RPMI7951 (cell line): Measurements from ENCODE around the gene HTRA3. TPM values are rescaled to one million over a fixed set of nuclear protein-coding genes. Genes with fewer than 3 reads are reported as not detected.
"Not testable (repeated sequence)": the region's sequence is repeated elsewhere in the genome, so short reads cannot be mapped to it uniquely, and the experiment has no call there.

Experiments used
- DNase-seq: peaks from one replicate; pipeline ENCODE4 v3.0.0-alpha.2; 2012; ENCODE audit warnings: low read depth
- total RNA-seq: library from RNA; depleted of rRNA; stranded (reverse); fragments of >200 nt; shearing (Covaris generic); gene quantifications from 2 replicates; pipeline ENCODE4 v1.2.3, GENCODE V29; 2014

HTRA3 gene
- total RNA-seq, 1 experiment from 2014 or later = 7.8 TPM

- DNase-seq = no peak
These were observed 73.2 kb downstream of the HTRA3 start for GRCh38 chr4:8342651-8343261.

GRCh38 chr4:8343262-8343966 is 73.9 kb downstream of the HTRA3 start:
- no peak for DNase-seq

DNA sequence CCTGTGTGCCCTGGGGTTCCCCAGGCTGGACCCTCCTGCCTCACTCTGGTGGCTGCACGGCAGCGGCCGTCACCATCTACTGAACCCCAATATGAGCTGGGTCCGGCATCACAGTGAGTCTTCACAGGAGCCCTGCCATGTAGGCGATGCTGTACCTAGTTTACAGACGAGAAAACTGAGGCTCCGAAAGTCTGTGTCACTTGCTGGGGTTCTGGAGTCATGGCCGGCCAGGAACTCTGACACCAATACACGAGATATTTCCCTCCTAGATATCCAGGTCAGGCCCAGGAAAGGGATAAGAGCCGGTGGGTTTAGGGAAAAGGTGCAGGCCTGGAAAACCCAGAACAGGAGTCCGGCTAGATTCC is 74.4 kb downstream of the HTRA3 start:
- no peak for DNase-seq

DNA sequence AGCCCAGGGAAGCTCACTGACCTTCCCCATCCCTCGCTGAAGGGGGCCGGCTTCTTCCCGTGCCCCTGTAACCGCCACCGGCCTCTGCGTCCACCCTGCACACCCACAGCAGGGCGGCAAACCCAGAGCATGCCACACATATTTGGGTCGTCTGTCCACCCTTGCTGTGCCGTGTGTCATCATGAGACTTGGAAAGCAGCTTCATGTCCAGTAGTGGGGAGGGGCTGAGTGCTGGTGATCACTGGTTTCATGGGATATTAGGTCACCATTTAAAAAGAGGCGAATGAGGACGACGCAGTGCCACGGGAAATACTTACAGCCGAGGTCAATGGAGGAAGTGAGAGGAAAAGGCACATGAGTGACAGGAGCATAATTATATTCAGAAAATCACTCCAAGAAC is 74.8 kb downstream of the HTRA3 start:
- no peak for DNase-seq

- no peak for DNase-seq
These were observed 75.7 kb downstream of the HTRA3 start for GRCh38 chr4:8345053-8345945.

DNA sequence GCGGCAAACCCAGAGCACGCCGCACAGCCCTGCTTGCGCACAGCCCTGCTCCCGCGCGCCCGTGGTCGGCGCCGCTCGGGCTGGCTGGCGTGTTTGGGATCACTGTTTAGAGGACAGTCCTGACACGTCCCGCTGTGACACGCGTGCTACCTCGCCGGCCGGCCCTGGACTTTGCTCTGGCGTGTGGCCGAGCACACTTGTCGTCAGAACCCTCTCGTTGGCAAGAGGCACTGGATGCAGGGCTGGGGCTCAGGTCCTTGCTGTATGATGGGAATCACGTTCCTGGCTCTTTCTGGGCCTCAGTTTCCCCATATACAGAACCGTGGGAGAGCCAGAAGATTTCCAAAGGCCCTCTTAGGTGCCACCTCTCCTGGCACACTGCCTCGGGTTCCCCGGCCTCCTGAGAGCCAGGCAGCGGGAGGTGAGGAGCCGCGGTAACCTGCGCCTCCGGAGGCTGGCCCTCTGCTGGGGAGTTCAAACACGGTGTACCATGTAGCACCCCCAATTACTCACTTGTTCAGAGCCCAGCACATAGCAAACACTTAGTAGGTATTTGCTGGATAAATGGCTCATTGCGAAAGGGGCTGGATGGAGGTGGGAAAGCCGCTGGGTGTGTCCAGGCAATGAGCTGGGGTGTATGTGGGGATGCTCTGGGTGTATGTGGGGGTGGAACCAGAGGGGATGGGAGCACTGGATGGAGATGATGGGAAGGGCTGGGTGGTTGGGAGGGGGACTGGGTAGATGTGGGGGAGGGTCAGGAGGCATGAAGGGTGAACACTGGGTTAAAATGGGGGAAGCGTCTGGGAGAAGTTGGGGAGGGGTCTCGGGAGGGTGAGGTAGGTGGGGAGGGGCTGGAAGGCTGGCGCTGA is 76.6 kb downstream of the HTRA3 start:
- DNase-seq = no peak

GRCh38 chr4:8346838-8347605 is 77.5 kb downstream of the HTRA3 start:
- DNase-seq = no peak

- DNase-seq = no peak
These were observed 78.1 kb downstream of the HTRA3 start for GRCh38 chr4:8347660-8348059.

DNA sequence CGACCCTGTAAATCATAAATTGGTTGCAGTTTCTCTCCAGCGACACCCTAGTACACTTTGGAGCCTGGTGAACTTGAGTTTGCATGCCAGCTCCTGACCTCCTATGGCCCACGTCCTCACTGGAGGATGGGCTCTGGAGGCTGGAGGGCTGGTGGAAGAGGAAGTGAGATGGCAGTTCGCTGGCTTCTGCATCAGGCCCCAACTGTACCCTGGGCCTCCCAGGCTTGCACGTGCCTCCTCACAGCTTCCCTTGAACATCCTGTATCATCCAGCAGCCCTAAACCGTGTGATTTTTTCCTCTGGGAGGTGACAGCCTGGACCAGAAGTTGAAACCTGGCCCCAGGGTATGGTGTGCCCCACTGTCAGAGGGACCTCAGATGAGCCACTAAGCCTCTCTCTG is 78.5 kb downstream of the HTRA3 start:
- DNase-seq = no peak

DNA sequence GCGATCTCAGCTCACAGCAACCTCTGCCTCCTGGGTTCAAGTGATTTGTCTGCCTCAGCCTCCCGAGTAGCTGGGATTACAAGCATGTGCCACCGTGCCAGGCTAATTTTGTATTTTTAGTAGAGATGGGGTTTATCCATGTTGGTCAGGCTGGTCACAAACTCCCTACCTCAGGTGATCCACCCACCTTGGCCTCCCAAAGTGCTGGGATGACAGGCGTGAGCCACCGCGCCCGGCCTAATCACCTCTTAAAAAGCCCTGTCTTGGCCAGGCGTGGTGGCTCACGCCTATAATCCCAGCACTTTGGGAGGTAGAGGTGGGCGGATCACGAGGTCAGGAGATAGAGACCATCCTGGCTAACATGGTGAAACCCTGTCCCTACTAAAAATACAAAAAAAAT is 79.7 kb downstream of the HTRA3 start:
- DNase-seq = not testable (repeated sequence)

DNA sequence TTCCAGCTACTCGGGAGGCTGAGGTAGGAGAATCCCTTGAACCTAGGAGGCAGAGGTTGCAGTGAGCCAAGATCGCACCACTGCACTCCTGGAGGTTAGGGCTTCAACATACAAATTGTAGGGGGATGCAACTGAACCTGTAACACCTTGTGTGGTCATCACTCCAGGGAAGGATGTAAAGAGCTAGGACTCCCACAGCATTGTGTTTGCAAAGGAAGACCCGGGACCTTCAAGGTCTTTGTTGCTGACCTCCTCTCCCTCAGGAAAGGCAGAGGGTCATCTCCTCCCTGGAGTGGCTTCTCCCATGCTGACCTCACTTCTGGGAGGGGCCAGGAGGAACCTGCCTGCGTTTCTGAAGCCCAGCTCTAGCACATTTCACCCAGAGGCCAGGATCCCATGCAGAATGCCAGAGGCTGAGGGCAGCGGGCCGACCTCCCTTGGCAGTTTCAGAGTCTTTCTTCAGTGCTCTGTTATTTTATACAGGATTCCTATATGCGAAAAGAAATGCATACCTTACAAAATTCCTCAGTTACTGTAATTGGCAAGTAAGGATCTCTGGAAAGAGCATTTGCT is 80.2 kb downstream of the HTRA3 start:
- DNase-seq = no peak

GRCh38 chr4:8350352-8350751 is 80.8 kb downstream of the HTRA3 start:
- no peak for DNase-seq

GRCh38 chr4:8350841-8351461 is 81.4 kb downstream of the HTRA3 start:
- DNase-seq = no peak

DNA sequence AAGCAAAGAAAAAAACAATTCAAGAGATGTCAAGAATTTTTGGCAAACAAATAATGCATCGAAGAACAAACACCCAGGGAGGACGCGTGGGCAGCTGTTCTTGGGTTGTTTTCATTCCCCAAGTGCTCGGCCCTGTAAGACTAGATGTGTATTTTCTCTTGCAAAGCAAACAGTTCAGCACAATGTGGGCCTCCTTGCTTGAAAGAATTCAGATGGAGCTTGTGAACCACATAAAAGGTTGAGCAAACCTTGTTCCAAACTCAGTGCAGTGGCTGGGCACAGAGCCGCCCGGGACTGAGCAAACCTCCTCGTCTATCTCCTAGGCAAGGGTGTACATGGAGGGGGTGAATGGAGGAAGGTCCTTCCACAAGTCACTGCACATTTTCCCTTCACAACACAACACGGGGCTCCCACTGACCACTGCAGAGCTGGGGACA is 82.4 kb downstream of the HTRA3 start:
- no peak for DNase-seq

DNA sequence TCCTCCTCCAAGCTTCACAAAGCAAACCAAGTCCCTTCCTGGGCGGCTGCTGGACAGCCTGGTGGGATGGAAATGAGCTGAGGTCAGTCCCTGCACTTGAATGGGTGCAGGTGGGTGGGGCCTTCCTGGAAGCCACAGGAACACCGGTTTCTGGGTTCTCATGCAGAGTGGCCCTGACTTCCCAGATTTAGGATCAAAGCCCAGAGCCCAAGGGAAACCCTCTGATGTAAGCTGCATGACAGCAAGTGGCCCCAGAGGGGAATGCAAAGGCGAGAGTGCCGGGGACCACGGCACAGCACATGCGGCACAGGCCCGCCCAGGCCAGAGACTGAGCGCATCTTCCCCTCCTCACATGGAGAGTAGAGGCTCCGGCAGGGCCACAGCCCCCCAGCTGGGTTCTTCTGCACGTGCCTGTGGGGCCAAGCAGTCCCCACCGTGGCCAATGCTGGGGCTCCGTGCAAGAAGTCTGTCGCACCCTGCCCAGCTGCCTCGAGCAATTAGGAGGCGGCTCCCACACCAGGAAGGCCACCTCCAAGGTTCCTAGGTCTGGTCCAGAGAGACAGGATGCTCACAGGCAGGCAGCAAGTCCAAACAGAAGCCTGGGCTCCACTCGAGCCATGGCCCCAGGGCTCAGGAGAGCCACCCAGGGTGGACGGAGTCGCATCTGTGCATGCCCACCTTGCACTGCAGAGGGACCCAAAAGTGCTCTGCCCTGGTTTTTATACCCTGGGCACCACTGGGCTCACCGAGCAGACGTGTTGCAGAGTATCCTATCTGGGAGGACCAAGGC is 83.0 kb downstream of the HTRA3 start:
- DNase-seq = no peak

DNA sequence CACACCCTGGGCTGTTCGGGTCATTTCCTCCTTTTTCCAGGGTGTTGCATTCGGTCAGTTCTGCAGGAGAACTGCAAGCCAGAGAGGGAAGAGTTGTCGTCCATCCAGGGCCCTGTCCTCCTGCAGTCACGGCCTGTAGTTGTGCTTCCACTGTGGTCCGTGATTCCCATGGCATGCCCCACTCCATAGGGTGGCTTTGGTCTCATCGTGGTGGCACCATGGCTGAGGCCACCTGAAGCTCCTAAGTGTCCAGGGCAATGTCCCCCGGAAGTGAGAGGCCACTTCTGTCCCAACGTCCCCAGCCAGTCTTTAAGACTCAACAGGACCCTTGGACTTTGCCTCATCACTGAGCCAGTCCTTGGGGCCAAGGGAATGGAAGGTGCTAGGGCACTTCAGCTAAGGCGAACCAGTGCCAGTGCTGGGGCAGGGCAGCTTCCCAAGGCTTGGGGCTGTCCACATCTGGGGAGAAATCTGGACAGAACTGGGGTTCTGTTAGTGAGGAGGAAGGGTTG is 83.7 kb downstream of the HTRA3 start:
- no peak for DNase-seq

GRCh38 chr4:8353912-8354453 is 84.4 kb downstream of the HTRA3 start:
- DNase-seq = peak; percentile 98

DNA sequence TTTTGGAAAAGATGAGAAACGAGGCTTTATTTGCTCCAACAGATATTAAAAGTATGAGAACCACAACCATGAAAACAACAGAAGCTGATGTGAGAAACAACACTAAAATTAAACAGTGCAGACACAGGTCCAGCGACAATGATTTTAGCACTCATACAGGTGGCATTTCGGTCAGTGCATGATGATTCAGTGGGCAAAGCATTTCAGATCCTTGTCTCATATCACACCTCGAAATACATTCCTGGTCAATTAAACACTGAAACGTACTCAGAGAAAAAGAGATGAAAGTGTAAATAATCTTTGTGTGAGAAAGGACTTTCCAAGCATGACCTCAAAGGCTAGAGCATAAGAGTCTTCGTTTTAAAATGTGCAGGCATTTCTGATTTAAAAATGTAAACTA is 85.8 kb downstream of the HTRA3 start:
- peak; percentile 51 for DNase-seq
